Peyer's patch (tissue), 4 donors: Measurements from ENCODE around the gene CCDC12.

Experiments used
- CTCF ChIP-seq, 6 experiments: fragments of 450-650 bp in 4 of 6; fragments of 200-600 bp in 2 of 6; sonication (generic) in 1 of 6; IDR thresholded peaks; one replicate each; pipeline ENCODE4 v1.5.1; 2017 to 2019; ENCODE audit warnings: antibody characterized with exemption in 6 of 6, mild to moderate bottlenecking in 3 of 6, moderate library complexity in 1 of 6
- POLR2A ChIP-seq, 2 donors: fragments of 450-650 bp; IDR thresholded peaks; one replicate each; pipeline ENCODE4 v1.5.1; 2017; ENCODE audit warnings: antibody characterized with exemption in 2 of 2, mild to moderate bottlenecking in 2 of 2, moderate library complexity in 2 of 2

- TF ChIP-seq POLR2A (IDR thresholded peaks at IDR 0.05) = no peak
- no peak for TF ChIP-seq CTCF (IDR thresholded peaks at IDR 0.05)
These were observed 28.0 kb upstream of the CCDC12 start for GRCh38 chr3:47004369-47005211.
